ENCODE results near the gene VPS36. TPM values are rescaled to one million over a fixed set of nuclear protein-coding genes. Genes with fewer than 3 reads are reported as not detected.

The VPS36 gene
- total and polyA plus RNA-seq, 2 donors from 2014 or later = 19.2 to 48.9 TPM

GRCh38 chr13:52459668-52460067, 9.2 kb upstream of the VPS36 start:
- intact Hi-C loops (cut with DNase I) = no loop called here
- DNase-seq = no peak
- FAIRE-seq = no peak

GRCh38 chr13:52455677-52456041, 5.2 kb upstream of the VPS36 start:
- Histone ChIP-seq H3K36me3 (ENCODE audit: control insufficient read depth in 2 of 3, insufficient read depth in 3 of 3, low read length in 3 of 3) (no peaks in the 10 kb centered on the region), H3K27me3 (ENCODE audit: control insufficient read depth, insufficient read depth, low read length) (no peaks in the 10 kb centered on the region), H3K27ac (ENCODE audit: low read depth in 2 of 2, low read length in 2 of 2) (peak overlapping the region; percentile 68 to 79), H3K9me3 (ENCODE audit: control insufficient read depth in 2 of 3, insufficient read depth in 1 of 3, low read length in 3 of 3) (no peaks in the 10 kb centered on the region), H3K9ac (ENCODE audit: low read length in 3 of 3) (peak overlapping the region in 2 of 3 donors; percentile 43 to 81), H3K4me1 (ENCODE audit: control insufficient read depth in 2 of 3, insufficient read depth in 2 of 3, low read depth in 1 of 3, low read length in 3 of 3) (peaks cover 0 to 4% (median 4%) of the 10 kb centered on the region in 3 donors), H3K4me3 (ENCODE audit: low read length in 3 of 3) (peak overlapping the region; percentile 86 to 95 (median 94))
- TF ChIP-seq CTCF (IDR thresholded peaks at IDR 0.05; ENCODE audit: borderline replicate concordance, extremely low read depth, insufficient read depth) = no peak
- FAIRE-seq (no peak), DNase-seq (peak; percentile 84 to 94 (median 94))
- intact Hi-C loops (cut with DNase I) = no loop called here

More at GRCh38 chr13:52459668-52460067, 9.2 kb upstream of the VPS36 start:
- Histone ChIP-seq H3K27ac (ENCODE audit: low read depth in 2 of 2, low read length in 2 of 2) (no peak overlapping the region), H3K27me3 (ENCODE audit: control insufficient read depth, insufficient read depth, low read length) (no peaks in the 10 kb centered on the region), H3K36me3 (ENCODE audit: control insufficient read depth in 2 of 3, insufficient read depth in 3 of 3, low read length in 3 of 3) (peaks cover 3 to 15% (median 3%) of the 10 kb centered on the region in 3 donors), H3K4me1 (ENCODE audit: control insufficient read depth in 2 of 3, insufficient read depth in 2 of 3, low read depth in 1 of 3, low read length in 3 of 3) (no peaks in the 10 kb centered on the region), H3K9me3 (ENCODE audit: control insufficient read depth in 2 of 3, insufficient read depth in 1 of 3, low read length in 3 of 3) (no peaks in the 10 kb centered on the region), H3K4me3 (ENCODE audit: low read length in 3 of 3) (no peak overlapping the region), H3K9ac (ENCODE audit: low read length in 3 of 3) (no peak overlapping the region)
- no peak for TF ChIP-seq CTCF (IDR thresholded peaks at IDR 0.05; ENCODE audit: borderline replicate concordance, extremely low read depth, insufficient read depth)

GRCh38 chr13:52454820-52455676, 4.6 kb upstream of the VPS36 start, which contains the start of gene CKAP2:
TSS of gene CKAP2 (plus strand) at chr13:52455478. CDS start at chr13:52455557, 79 bp downstream.
- DNase-seq (peak; percentile 96 to 98 (median 97)), FAIRE-seq (no peak)
- H3K27me3 ChIP-seq (ENCODE audit: control insufficient read depth, insufficient read depth, low read length) = no peaks in the 10 kb centered on the region
- H3K4me1 ChIP-seq (ENCODE audit: control insufficient read depth in 2 of 3, insufficient read depth in 2 of 3, low read depth in 1 of 3, low read length in 3 of 3) = peaks cover 0 to 4% (median 4%) of the 10 kb centered on the region in 3 donors
- H3K9ac ChIP-seq (ENCODE audit: low read length in 3 of 3) = peak within 1 kb of the TSS; percentile 31 to 93 (median 86)
- intact Hi-C loops (cut with DNase I) = no loop called here
- H3K27ac ChIP-seq (ENCODE audit: low read depth in 2 of 2, low read length in 2 of 2) = peak within 1 kb of the TSS; percentile 78 to 79
- peak within 1 kb of the TSS; percentile 86 to 95 (median 94) for H3K4me3 ChIP-seq (ENCODE audit: low read length in 3 of 3)
- TF ChIP-seq CTCF (IDR thresholded peaks at IDR 0.05; ENCODE audit: borderline replicate concordance, extremely low read depth, insufficient read depth) = no peak
- H3K36me3 ChIP-seq (ENCODE audit: control insufficient read depth in 2 of 3, insufficient read depth in 3 of 3, low read length in 3 of 3) = no peaks in the 10 kb centered on the region
- H3K9me3 ChIP-seq (ENCODE audit: control insufficient read depth in 2 of 3, insufficient read depth in 1 of 3, low read length in 3 of 3) = no peaks in the 10 kb centered on the region
